Measurements from ENCODE around the gene SPATA31C1.

The SPATA31C1 gene

DNA sequence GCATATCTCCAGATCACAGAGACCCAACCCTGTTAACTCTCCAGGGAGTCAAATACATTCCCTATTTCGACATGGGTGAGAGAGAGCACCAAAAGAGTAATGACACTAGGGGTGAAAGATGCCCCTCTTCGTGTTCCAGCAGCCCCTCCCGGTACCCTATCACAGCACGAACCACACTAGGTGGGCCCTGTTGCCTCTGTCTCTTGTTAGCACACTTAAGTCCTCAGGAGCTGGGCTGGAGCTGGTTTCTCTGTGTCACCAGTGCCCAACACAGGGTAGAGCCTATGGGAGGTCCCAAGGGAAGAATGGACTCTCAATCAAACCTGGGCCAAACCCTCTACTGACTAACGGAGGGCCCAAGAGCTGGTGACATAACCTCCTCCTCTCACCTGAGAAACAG lies 55.4 kb downstream of the SPATA31C1 start:
- no peak overlapping the region for H3K27ac Mint-ChIP-seq

More for the DNA sequence above, 55.4 kb downstream of the SPATA31C1 start:
- no peak for ATAC-seq (ENCODE audit: low read depth)
- no peak overlapping the region for H3K4me3 Mint-ChIP-seq
- H3K4me1 Mint-ChIP-seq: peaks cover 12% of the 10 kb centered on the region
- peaks cover 2% of the 10 kb centered on the region for H3K9me3 Mint-ChIP-seq
- no peaks in the 10 kb centered on the region for H3K36me3 Mint-ChIP-seq
- peaks cover 15% of the 10 kb centered on the region for H3K27me3 Mint-ChIP-seq
- DNase-seq (ENCODE audit: low spot score in 2 of 2): no peak
